Endothelial cell of umbilical vein (primary cell): Measurements from ENCODE around the gene SHOX. TPM values are rescaled to one million over a fixed set of nuclear protein-coding genes. Genes with fewer than 3 reads are reported as not detected.

Experiments
- BruUV-seq: library from RNA; stranded (reverse); fragments of 400-500 nt; replicated peaks from 2 replicates; lab custom pipeline; 2021; lab: Mats Ljungman, UMichigan
- CTCF ChIA-PET: fragments of 300-600, 350-600 bp; sonication (Branson Sonifier 250); formaldehyde crosslinking; loops from one replicate; lab custom pipeline; 2021; ENCODE audit warnings: antibody characterized with exemption, inconsistent platforms; lab: Charles Lee
- POLR2A ChIA-PET: fragments of 300-600, 350-600 bp; sonication (Branson Sonifier 250); formaldehyde crosslinking; loops from one replicate; lab custom pipeline; 2021; ENCODE audit warnings: antibody characterized with exemption, inconsistent platforms; lab: Charles Lee
- DNase-seq: peaks from one replicate; pipeline ENCODE4 v3.0.0-alpha.2; 2011; ENCODE audit warnings: low read depth, low spot score
- FAIRE-seq: peaks from 2 replicates; lab custom pipeline; 2011; peaks lifted over from hg19 to GRCh38; lab: Jason Lieb, UNC
- H2AFZ ChIP-seq: 2 replicates; pipeline ENCODE4 v1.6.0; 2012; ENCODE audit warnings: low read depth, low read length, control low read depth, inconsistent platforms
- H3K27ac ChIP-seq: 2 replicates; pipeline ENCODE4 v1.5.1; 2011; ENCODE audit warnings: low read depth, mild to moderate bottlenecking, control low read depth, low read length, moderate library complexity; ENCODE audit not compliant: insufficient read depth
- H3K27me3 ChIP-seq, 2 experiments: 2 replicates each; pipeline versions ENCODE4 v1.6.0 to v1.6.1; 2011; ENCODE audit warnings: low read length in 2 of 2, mixed read lengths in 1 of 2; ENCODE audit not compliant: control insufficient read depth in 2 of 2, insufficient read depth in 2 of 2
- H3K36me3 ChIP-seq, 2 experiments: 2 replicates in 1 of 2; 3 replicates in 1 of 2; pipeline ENCODE4 v1.5.1; 2011; ENCODE audit warnings: low read length in 2 of 2, mild to moderate bottlenecking in 1 of 2, moderate library complexity in 1 of 2; ENCODE audit not compliant: control insufficient read depth in 2 of 2, insufficient read depth in 2 of 2; ENCODE audit errors: extremely low read depth in 1 of 2
- H3K4me1 ChIP-seq: 3 replicates; pipeline ENCODE4 v1.5.1; 2011; ENCODE audit warnings: mild to moderate bottlenecking, low read length; ENCODE audit not compliant: control insufficient read depth, insufficient read depth; ENCODE audit errors: extremely low read depth
- H3K4me2 ChIP-seq: 2 replicates; pipeline ENCODE4 v1.6.1; 2011; ENCODE audit warnings: low read length, control low read depth, mixed read lengths; ENCODE audit not compliant: insufficient read depth
- H3K4me3 ChIP-seq, 3 experiments: fragments of 200-600 bp in 1 of 3; sonication (generic), shearing (Covaris generic) in 1 of 3; replicated peaks in 1 of 3; 2 replicates each; pipeline ENCODE4 v1.5.1; 2011 to 2016; ENCODE audit warnings: control low read depth in 3 of 3, low read length in 3 of 3, mild to moderate bottlenecking in 2 of 3, inconsistent platforms in 1 of 3, low read depth in 1 of 3, moderate library complexity in 1 of 3; ENCODE audit not compliant: insufficient read depth in 1 of 3
- H3K79me2 ChIP-seq: 2 replicates; pipeline ENCODE4 v1.6.0; 2012; ENCODE audit warnings: low read length, inconsistent platforms; ENCODE audit not compliant: control insufficient read depth, insufficient read depth
- H3K9ac ChIP-seq: replicated peaks from 2 replicates; pipeline ENCODE3; 2011; ENCODE audit warnings: low read length, control low read depth; ENCODE audit not compliant: insufficient read depth; ENCODE audit errors: extremely low read depth
- H3K9me1 ChIP-seq: replicated peaks from 3 replicates; pipeline ENCODE4 v1.6.0; 2011; ENCODE audit warnings: mild to moderate bottlenecking, low read length; ENCODE audit not compliant: control insufficient read depth, insufficient read depth; ENCODE audit errors: extremely low read depth
- H3K9me3 ChIP-seq: replicated peaks from 2 replicates; pipeline ENCODE4 v1.5.1; 2012; ENCODE audit warnings: low read length, inconsistent platforms; ENCODE audit not compliant: control insufficient read depth, insufficient read depth
- H4K20me1 ChIP-seq: replicated peaks from 2 replicates; pipeline ENCODE3; 2011; ENCODE audit warnings: mild to moderate bottlenecking, low read length; ENCODE audit not compliant: control insufficient read depth, insufficient read depth; ENCODE audit errors: extremely low read depth
- EZH2 ChIP-seq: IDR thresholded peaks from 2 replicates; pipeline ENCODE4 v1.6.1; 2012; ENCODE audit warnings: borderline replicate concordance, low read depth, mild to moderate bottlenecking, moderate library complexity, low read length, inconsistent platforms; ENCODE audit not compliant: severe bottlenecking
- FOS ChIP-seq: IDR thresholded peaks from 2 replicates; pipeline ENCODE4 v1.6.1; 2011; ENCODE audit warnings: mild to moderate bottlenecking, low read length, moderate library complexity, borderline replicate concordance; ENCODE audit not compliant: insufficient read depth
- GATA2 ChIP-seq: IDR thresholded peaks from 2 replicates; pipeline ENCODE4 v1.7.0; 2011; ENCODE audit warnings: low read depth, mild to moderate bottlenecking, moderate library complexity, mixed read lengths, low read length; ENCODE audit not compliant: insufficient read length, insufficient read depth
- JUN ChIP-seq: IDR thresholded peaks from 2 replicates; pipeline ENCODE4 v1.6.1; 2011; ENCODE audit warnings: borderline replicate concordance, low read depth; ENCODE audit not compliant: insufficient read length, insufficient read depth
- MAX ChIP-seq: IDR thresholded peaks from 2 replicates; pipeline ENCODE4 v1.6.1; 2011; ENCODE audit not compliant: insufficient read depth, insufficient read length
- MYC ChIP-seq: IDR thresholded peaks from one replicate; pipeline ENCODE4 v1.6.1; 2011; ENCODE audit warnings: mild to moderate bottlenecking, low read depth, low read length
- POLR2A ChIP-seq: IDR thresholded peaks from 2 replicates; pipeline ENCODE4 v1.6.1; 2012; ENCODE audit warnings: low read depth, mild to moderate bottlenecking, control low read depth, low read length
- POLR2AphosphoS5 ChIP-seq: IDR thresholded peaks from 2 replicates; pipeline ENCODE4 v1.6.1; 2012; ENCODE audit warnings: low read depth, mild to moderate bottlenecking, control low read depth, low read length, moderate library complexity; ENCODE audit not compliant: insufficient read depth
- dilution Hi-C: fragments of 300-500 bp; cut with MboI; formaldehyde crosslinking; loops from one replicate; pipeline ENCODE4 v1.15.0; 2019; ENCODE audit warnings: low sequenced_read_pairs; ENCODE audit not compliant: extremely low pct_ligation_motif_present
- intact Hi-C: fragments of 100-400 bp; cut with micrococcal nuclease; formaldehyde crosslinking; loops from one replicate; pipeline ENCODE4 v1.10.0; 2022
- polyA plus RNA-seq, 4 experiments: library from polyadenylated mRNA; depleted of rRNA in 3 of 4; stranded (reverse) in 3 of 4; unstranded in 1 of 4; fragments of >200 nt; gene quantifications; 2 replicates each; pipeline versions ENCODE4 v1.2.1 to v1.2.3, GENCODE V29; 2011 to 2012; ENCODE audit warnings: missing spikeins in 1 of 4
- total RNA-seq: library from RNA; stranded (reverse); gene quantifications from 2 replicates; pipeline ENCODE4 v1.2.3, GENCODE V29; 2021
- TF ChIP-seq, protein P1 (sequence below), 2 donors: IDR thresholded peaks; 1 replicate in 1 of 2; 2 replicates in 1 of 2; pipeline ENCODE4 v1.5.1; 2011; ENCODE audit warnings: low read length in 2 of 2, mild to moderate bottlenecking in 2 of 2, moderate library complexity in 2 of 2, control low read depth in 1 of 2, inconsistent platforms in 1 of 2, low read depth in 1 of 2; ENCODE audit not compliant: insufficient read depth in 1 of 2; ENCODE audit errors: extremely low read depth in 1 of 2

The SHOX gene
- total and polyA plus RNA-seq, 2 donors (not counting 3 experiments of a cell fraction or from before 2014, with no cell fraction given), result not detected

- no peak overlapping the region for H3K27ac ChIP-seq
- no peaks in the 10 kb centered on the region for H3K9me1 ChIP-seq
- intact Hi-C loops, result no loop called here
- ChIA-PET POLR2A (no interaction called here), CTCF (no interaction called here)
- no peak overlapping the region for H3K9ac ChIP-seq
- dilution Hi-C loops, result no loop called here
- no peaks in the 10 kb centered on the region for H3K4me1 ChIP-seq
- H3K4me3 ChIP-seq, result no peak overlapping the region
- no peaks in the 10 kb centered on the region for H3K27me3 ChIP-seq
- no peak overlapping the region for H3K4me2 ChIP-seq
- BruUV-seq, result no TSS peak
- no peaks in the 10 kb centered on the region for H3K36me3 ChIP-seq
- H3K9me3 ChIP-seq, result no peaks in the 10 kb centered on the region
- no peaks in the 10 kb centered on the region for H4K20me1 ChIP-seq
- no peak for DNase-seq
- TF ChIP-seq FOS (no peak), MYC (no peak)
- TF ChIP-seq, protein P1, sequence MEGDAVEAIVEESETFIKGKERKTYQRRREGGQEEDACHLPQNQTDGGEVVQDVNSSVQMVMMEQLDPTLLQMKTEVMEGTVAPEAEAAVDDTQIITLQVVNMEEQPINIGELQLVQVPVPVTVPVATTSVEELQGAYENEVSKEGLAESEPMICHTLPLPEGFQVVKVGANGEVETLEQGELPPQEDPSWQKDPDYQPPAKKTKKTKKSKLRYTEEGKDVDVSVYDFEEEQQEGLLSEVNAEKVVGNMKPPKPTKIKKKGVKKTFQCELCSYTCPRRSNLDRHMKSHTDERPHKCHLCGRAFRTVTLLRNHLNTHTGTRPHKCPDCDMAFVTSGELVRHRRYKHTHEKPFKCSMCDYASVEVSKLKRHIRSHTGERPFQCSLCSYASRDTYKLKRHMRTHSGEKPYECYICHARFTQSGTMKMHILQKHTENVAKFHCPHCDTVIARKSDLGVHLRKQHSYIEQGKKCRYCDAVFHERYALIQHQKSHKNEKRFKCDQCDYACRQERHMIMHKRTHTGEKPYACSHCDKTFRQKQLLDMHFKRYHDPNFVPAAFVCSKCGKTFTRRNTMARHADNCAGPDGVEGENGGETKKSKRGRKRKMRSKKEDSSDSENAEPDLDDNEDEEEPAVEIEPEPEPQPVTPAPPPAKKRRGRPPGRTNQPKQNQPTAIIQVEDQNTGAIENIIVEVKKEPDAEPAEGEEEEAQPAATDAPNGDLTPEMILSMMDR (IDR thresholded peaks at IDR 0.05; ENCODE audit: extremely low read depth in 1 of 2, insufficient read depth in 1 of 2, low read depth in 1 of 2, low read length in 2 of 2), result no peak
- no peak overlapping the region for H2AFZ ChIP-seq
- no peak for FAIRE-seq
- no peaks in the 10 kb centered on the region for H3K79me2 ChIP-seq
Observed at GRCh38 chrX:646796-647195, 16.2 kb downstream of the SHOX start.

DNA sequence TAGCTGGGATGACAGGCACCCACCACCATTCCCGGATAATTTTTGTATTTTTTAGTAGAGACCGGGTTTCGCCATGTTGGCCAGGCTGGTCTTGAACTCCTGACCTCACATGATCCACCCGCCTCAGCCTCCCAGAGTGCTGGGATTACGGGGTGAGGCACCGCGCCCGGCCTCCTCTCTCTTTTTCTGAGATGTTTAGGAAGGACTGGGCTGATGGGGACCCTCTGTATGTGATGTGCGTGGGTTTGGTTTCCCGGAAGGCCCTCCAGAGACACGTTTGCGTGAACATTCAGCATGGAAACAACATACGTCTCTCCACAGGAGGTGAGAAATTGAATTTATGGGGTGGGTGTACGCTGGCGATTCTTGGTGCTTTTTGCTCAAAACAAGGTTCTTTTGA, 18.6 kb downstream of the SHOX start:
- intact Hi-C loops (no loop called here), dilution Hi-C loops (no loop called here)
- BruUV-seq, result no TSS peak
- ChIA-PET POLR2A (no interaction called here), CTCF (no interaction called here)
- Histone ChIP-seq H3K4me1 (no peaks in the 10 kb centered on the region), H3K79me2 (no peaks in the 10 kb centered on the region), H3K27me3 (no peaks in the 10 kb centered on the region), H3K36me3 (no peaks in the 10 kb centered on the region), H2AFZ (no peak overlapping the region), H3K4me2 (no peak overlapping the region), H3K4me3 (no peak overlapping the region), H3K9me1 (no peaks in the 10 kb centered on the region), H4K20me1 (no peaks in the 10 kb centered on the region), H3K9me3 (no peaks in the 10 kb centered on the region), H3K9ac (no peak overlapping the region), H3K27ac (no peak overlapping the region)
- TF ChIP-seq MYC (no peak), MAX (no peak), POLR2AphosphoS5 (no peak), FOS (no peak), JUN (no peak), GATA2 (no peak), EZH2 (no peak), POLR2A (no peak)
- TF ChIP-seq, protein P1 (IDR thresholded peaks at IDR 0.05; ENCODE audit: extremely low read depth in 1 of 2, insufficient read depth in 1 of 2, low read depth in 1 of 2, low read length in 2 of 2), result no peak
- FAIRE-seq, result no peak
- no peak for DNase-seq
